ENCODE results near the gene TUBB2A.

GRCh38 chr6:3206339-3207015, 49.1 kb upstream of the TUBB2A start:
- TF ChIP-seq CTCF (IDR thresholded peaks at IDR 0.05): no peak
- no peak for TF ChIP-seq POLR2A (IDR thresholded peaks at IDR 0.05)
- TF ChIP-seq EP300 (IDR thresholded peaks at IDR 0.05): no peak

Measured in tibial nerve (tissue), 4 donors.